H1 (cell line): Measurements from ENCODE around the gene UBE3B. TPM values are rescaled to one million over a fixed set of nuclear protein-coding genes. Genes with fewer than 3 reads are reported as not detected.

Source experiments
- CTCF ChIA-PET: fragments of 300-600 bp; sonication (Branson Sonifier 250); formaldehyde crosslinking; loops from one replicate; lab custom pipeline; 2021; ENCODE audit not compliant: partially characterized antibody; lab: Charles Lee
- POLR2A ChIA-PET: fragments of 300-600 bp; sonication (Branson Sonifier 250); formaldehyde crosslinking; loops from one replicate; lab custom pipeline; 2021; ENCODE audit warnings: inconsistent platforms; ENCODE audit not compliant: partially characterized antibody; lab: Charles Lee
- DNase-seq, 2 experiments: peaks; one replicate each; pipeline versions ENCODE4 v3.0.0 to v3.0.0-alpha.2; 2010 to 2022; ENCODE audit warnings: low spot score in 2 of 2, low read depth in 1 of 2, mixed read lengths in 1 of 2
- FAIRE-seq: peaks from 2 replicates; lab custom pipeline; 2011; peaks lifted over from hg19 to GRCh38; lab: Jason Lieb, UNC
- H2AFZ ChIP-seq: 2 replicates; pipeline ENCODE4 v1.8.1; 2012; ENCODE audit warnings: low read length, inconsistent platforms
- H2AK5ac ChIP-seq: 2 replicates; pipeline ENCODE4 v1.6.1; 2013; ENCODE audit warnings: low read depth, low read length
- H2BK120ac ChIP-seq: replicated peaks from 2 replicates; pipeline ENCODE3; 2013; ENCODE audit warnings: low read depth, low read length, inconsistent platforms
- H2BK12ac ChIP-seq: 2 replicates; pipeline ENCODE4 v1.6.1; 2013; ENCODE audit warnings: low read depth, low read length
- H2BK15ac ChIP-seq: 2 replicates; pipeline ENCODE4 v1.6.1; 2013; ENCODE audit warnings: low read length
- H2BK20ac ChIP-seq: 2 replicates; pipeline ENCODE4 v1.6.1; 2013; ENCODE audit warnings: low read length
- H2BK5ac ChIP-seq: 2 replicates; pipeline ENCODE4 v1.6.1; 2013; ENCODE audit warnings: low read depth, low read length
- H3K14ac ChIP-seq: 2 replicates; pipeline ENCODE4 v1.6.1; 2013; ENCODE audit warnings: inconsistent platforms; ENCODE audit not compliant: insufficient read length
- H3K18ac ChIP-seq: 2 replicates; pipeline ENCODE4 v1.6.1; 2013; ENCODE audit warnings: low read length; ENCODE audit errors: extremely low read depth
- H3K23ac ChIP-seq: 2 replicates; pipeline ENCODE4 v1.6.1; 2013; ENCODE audit warnings: inconsistent platforms; ENCODE audit not compliant: insufficient read length
- H3K23me2 ChIP-seq: 2 replicates; pipeline ENCODE4 v1.6.1; 2013; ENCODE audit warnings: low read depth, low read length
- H3K27ac ChIP-seq: 2 replicates; pipeline ENCODE4 v1.6.1; 2011; ENCODE audit warnings: low read depth, low read length, inconsistent platforms
- H3K27me3 ChIP-seq, 4 experiments: replicated peaks in 1 of 4; 1 replicate in 1 of 4; 2 replicates in 3 of 4; pipeline versions ENCODE4 v1.6.1 to v1.8.1; 2011 to 2013; ENCODE audit warnings: low read length in 3 of 4, mild to moderate bottlenecking in 3 of 4, inconsistent platforms in 2 of 4, mixed read lengths in 2 of 4, moderate library complexity in 1 of 4; ENCODE audit not compliant: control insufficient read depth in 3 of 4, insufficient read depth in 3 of 4; ENCODE audit errors: extremely low read depth in 1 of 4
- H3K36me3 ChIP-seq, 4 experiments: 2 replicates each; pipeline versions ENCODE4 v1.6.1 to v1.8.1; 2011 to 2013; ENCODE audit warnings: mild to moderate bottlenecking in 4 of 4, low read length in 3 of 4, moderate library complexity in 2 of 4, control low read depth in 1 of 4, inconsistent platforms in 1 of 4; ENCODE audit not compliant: insufficient read depth in 4 of 4, control insufficient read depth in 2 of 4
- H3K4ac ChIP-seq: replicated peaks from 2 replicates; pipeline ENCODE3; 2013; ENCODE audit warnings: low read length, low read depth, mixed read lengths, inconsistent platforms; ENCODE audit not compliant: insufficient read length
- H3K4me1 ChIP-seq, 4 experiments: replicated peaks in 1 of 4; 1 replicate in 1 of 4; 2 replicates in 3 of 4; pipeline versions ENCODE4 v1.6.1 to v1.8.1; 2011 to 2013; ENCODE audit warnings: low read length in 3 of 4, inconsistent platforms in 2 of 4, mixed read lengths in 1 of 4; ENCODE audit not compliant: insufficient read depth in 4 of 4, control insufficient read depth in 3 of 4
- H3K4me2 ChIP-seq, 2 experiments: 2 replicates each; pipeline versions ENCODE4 v1.6.1 to v1.8.1; 2011 to 2013; ENCODE audit warnings: low read depth in 2 of 2, low read length in 2 of 2, control low read depth in 1 of 2, inconsistent platforms in 1 of 2, mild to moderate bottlenecking in 1 of 2; ENCODE audit not compliant: insufficient read depth in 1 of 2
- H3K4me3 ChIP-seq, 4 experiments: fragments of 200-600, 300-600 bp in 1 of 4; sonication (generic), shearing (Covaris generic), sonication (Bioruptor Twin) in 1 of 4; 2 replicates each; pipeline versions ENCODE4 v1.5.1 to v1.8.1; 2011 to 2016; ENCODE audit warnings: low read length in 4 of 4, low read depth in 3 of 4, control low read depth in 2 of 4, inconsistent platforms in 2 of 4, mild to moderate bottlenecking in 2 of 4, mixed read lengths in 1 of 4, moderate library complexity in 1 of 4; ENCODE audit not compliant: insufficient read depth in 2 of 4; ENCODE audit errors: extremely low read depth in 1 of 4
- H3K56ac ChIP-seq: replicated peaks from 2 replicates; pipeline ENCODE3; 2013; ENCODE audit warnings: low read depth, mild to moderate bottlenecking, mixed read lengths, low read length, inconsistent platforms; ENCODE audit not compliant: insufficient read length
- H3K79me1 ChIP-seq: 2 replicates; pipeline ENCODE4 v1.6.1; 2013; ENCODE audit warnings: low read depth, low read length, control low read depth
- H3K79me2 ChIP-seq, 2 experiments: 2 replicates each; pipeline versions ENCODE4 v1.6.1 to v1.8.1; 2012 to 2013; ENCODE audit warnings: low read length in 2 of 2, mild to moderate bottlenecking in 2 of 2, inconsistent platforms in 1 of 2; ENCODE audit not compliant: insufficient read depth in 2 of 2, control insufficient read depth in 1 of 2
- H3K9ac ChIP-seq, 4 experiments: replicated peaks in 1 of 4; 1 replicate in 1 of 4; 2 replicates in 3 of 4; pipeline versions ENCODE4 v1.6.1 to v1.8.1; 2011 to 2013; ENCODE audit warnings: low read depth in 3 of 4, low read length in 3 of 4, control low read depth in 2 of 4, mild to moderate bottlenecking in 2 of 4, moderate library complexity in 2 of 4, inconsistent platforms in 1 of 4; ENCODE audit errors: extremely low read depth in 1 of 4
- H3K9me3 ChIP-seq, 2 experiments: 2 replicates each; pipeline versions ENCODE4 v1.6.1 to v1.8.1; 2012 to 2013; ENCODE audit warnings: mild to moderate bottlenecking in 2 of 2, moderate library complexity in 2 of 2, control low read depth in 1 of 2, inconsistent platforms in 1 of 2, low read depth in 1 of 2, low read length in 1 of 2, mixed read lengths in 1 of 2; ENCODE audit not compliant: insufficient read depth in 2 of 2
- H4K20me1 ChIP-seq, 2 experiments: replicated peaks in 1 of 2; 2 replicates each; pipeline versions ENCODE3 to v1.8.1; 2011 to 2013; ENCODE audit warnings: inconsistent platforms in 2 of 2, low read length in 2 of 2, mild to moderate bottlenecking in 1 of 2; ENCODE audit not compliant: insufficient read depth in 2 of 2, control insufficient read depth in 1 of 2
- H4K5ac ChIP-seq: 2 replicates; pipeline ENCODE4 v1.6.1; 2013; ENCODE audit warnings: low read length, low read depth, mixed read lengths, inconsistent platforms; ENCODE audit not compliant: insufficient read length
- H4K8ac ChIP-seq: 2 replicates; pipeline ENCODE4 v1.8.0; 2013; ENCODE audit warnings: mild to moderate bottlenecking, moderate library complexity, low read length, inconsistent platforms; ENCODE audit not compliant: insufficient read depth; ENCODE audit errors: extremely low read depth
- H4K91ac ChIP-seq: replicated peaks from 2 replicates; pipeline ENCODE3; 2013; ENCODE audit warnings: low read length, mixed read lengths, inconsistent platforms; ENCODE audit not compliant: insufficient read length
- CBX8 ChIP-seq: fragments of 300-800, 300-1000 bp; sonication (generic); IDR thresholded peaks from 2 replicates; pipeline ENCODE4 v1.7.1; 2016; ENCODE audit warnings: low read depth, low read length, borderline replicate concordance
- CREB1 ChIP-seq: IDR thresholded peaks from 2 replicates; pipeline ENCODE4 v1.6.1; 2012; ENCODE audit warnings: inconsistent platforms
- MAFK ChIP-seq: IDR thresholded peaks from 2 replicates; pipeline ENCODE4 v1.6.1; 2012; ENCODE audit warnings: low read depth, mild to moderate bottlenecking, improper control_type of control experiment, low read length
- WGBS, 2 experiments: shearing (Covaris generic) in 1 of 2; methylation state at CpG; one replicate each; pipeline versions ENCODE4 v1.1.6 to v1.1.7; 2013 to 2015; ENCODE audit warnings: low lambda C conversion rate in 2 of 2, mixed read lengths in 2 of 2, inconsistent platforms in 1 of 2, low coverage in 1 of 2, missing lambda C conversion rate in 1 of 2; ENCODE audit not compliant: insufficient replicate concordance in 2 of 2, insufficient coverage in 1 of 2, insufficient read length in 1 of 2; ENCODE audit errors: extremely low coverage in 1 of 2, missing lambda C conversion rate in 1 of 2; 5-methylcytosine and 5-hydroxymethylcytosine counted together
- polyA plus RNA-seq, 7 experiments: library from polyadenylated mRNA; depleted of rRNA in 3 of 7; stranded (reverse) in 5 of 7; unstranded in 2 of 7; fragments of >200 nt in 5 of 7; fragments of 200-250 nt in 2 of 7; gene quantifications; 1 replicate in 5 of 7; 2 replicates in 1 of 7; 4 replicates in 1 of 7; pipeline versions ENCODE4 v1.2.1 to v1.2.3, GENCODE V29; 2011 to 2013; ENCODE audit warnings: missing spikeins in 2 of 7, mixed read lengths in 2 of 7
- total RNA-seq: library from RNA; stranded (reverse); fragmentation: NEBNext Ultra II Directional; extraction: Animal tissue kit (Norgen Biotek cat#: 25700); gene quantifications from 2 replicates; pipeline ENCODE4 v1.2.1, GENCODE V29; 2021

Gene UBE3B
- total and polyA plus RNA-seq, 2 of the 8 experiments (the other 6 are each of a cell fraction or from before 2014, with no cell fraction given) = 14.0 to 21.1 TPM

- Histone ChIP-seq H3K9ac (no peak overlapping the region), H2AFZ (no peak overlapping the region), H3K14ac (no peak overlapping the region), H3K79me2 (peaks cover 0 to 9% of the 10 kb centered on the region in 2 experiments; a peak in 2 of 4 replicates), H4K20me1 (peaks cover 3 to 7% of the 10 kb centered on the region in 2 experiments), H2AK5ac (no peak overlapping the region), H4K8ac (no peak overlapping the region), H3K9me3 (no peaks in the 10 kb centered on the region), H3K56ac (no peak overlapping the region), H3K36me3 (peaks cover 11 to 43% (median 30%) of the 10 kb centered on the region in 4 experiments), H3K23ac (no peak overlapping the region), H3K27me3 (no peaks in the 10 kb centered on the region), H3K4me2 (no peak overlapping the region), H2BK15ac (no peak overlapping the region), H2BK5ac (no peak overlapping the region), H3K4ac (no peak overlapping the region), H3K4me1 (no peaks in the 10 kb centered on the region), H3K18ac (no peak overlapping the region), H2BK120ac (no peak overlapping the region), H3K4me3 (no peak overlapping the region), H2BK20ac (no peak overlapping the region), H3K79me1 (peaks cover 3% of the 10 kb centered on the region), H2BK12ac (no peak overlapping the region), H4K91ac (no peak overlapping the region), H4K5ac (no peak overlapping the region), H3K27ac (no peak overlapping the region), H3K23me2 (no peaks in the 10 kb centered on the region)
- FAIRE-seq (no peak), DNase-seq (no peak)
- TF ChIP-seq CREB1 = no peak
- TF ChIP-seq CBX8 = no peak
- TF ChIP-seq MAFK = no peak
- CTCF ChIA-PET = interaction anchor here (1.0 to 17.4 kb wide), 12 partner anchors 8 to 151 kb away, joined by 3 to 181 read pairs (median 4); no protein-coding TSS in a partner anchor
- POLR2A ChIA-PET = interaction anchor here (1.1 to 2.1 kb wide), 4 partner anchors 9 to 28 kb away, joined by 3 to 6 read pairs (median 4); no protein-coding TSS in a partner anchor
- WGBS, 2 experiments = 94% methylated on average over 8 of the region's 8 CpGs; no CpG with 5 or more reads in 1 of the 2 experiments
These were observed 28.6 kb upstream of the UBE3B start for GRCh38 chr12:109448707-109449390.
